ENCODE data around the gene TACR1. TPM values are rescaled to one million over a fixed set of nuclear protein-coding genes. Genes with fewer than 3 reads are reported as not detected.

Gene TACR1
- total and polyA plus RNA-seq, 2 experiments from 2014 or later = 3.5 to 7.3 TPM

GRCh38 chr2:75123876-75124275, 75.4 kb downstream of the TACR1 start (continued):
- no peak for TF ChIP-seq ZNF462 (CRISPR knock-in tag; IDR thresholded peaks at IDR 0.05)
- TF ChIP-seq ETS1 (IDR thresholded peaks at IDR 0.05) = no peak
- no peak for TF ChIP-seq EZH2 (IDR thresholded peaks at IDR 0.05; ENCODE audit: low read depth, unreplicated experiment)
- no peak for TF ChIP-seq JUNB (IDR thresholded peaks at IDR 0.05; ENCODE audit: unreplicated experiment)
- TF ChIP-seq STAT1 (IDR thresholded peaks at IDR 0.05; ENCODE audit: unreplicated experiment) = no peak
- TF ChIP-seq ZNF331 (CRISPR knock-in tag; IDR thresholded peaks at IDR 0.05; ENCODE audit: low read depth) = no peak
- TF ChIP-seq POLR2AphosphoS5 (IDR thresholded peaks at IDR 0.05; ENCODE audit: low read depth) = no peak
- TF ChIP-seq ZNF114 (CRISPR knock-in tag; IDR thresholded peaks at IDR 0.05) = no peak

- DNase-seq (ENCODE audit: low spot score) (peak; percentile 20), ATAC-seq (peak; percentile 35; the same call in 1 of the 3 replicates)
- Mint-ChIP-seq H3K4me1 (peaks cover 23% of the 10 kb centered on the region), H3K27ac (0 out of 2 replicates have a peak overlapping the region, but pooled peaks have one; percentile 85), H3K36me3 (ENCODE audit: low read depth) (no peaks in the 10 kb centered on the region), H3K27me3 (ENCODE audit: insufficient read depth, low read depth, poor library complexity) (peaks cover 2% of the 10 kb centered on the region), H3K4me3 (0 out of 3 replicates have a peak overlapping the region, but pooled peaks have one; percentile 10), H3K9me3 (no peaks in the 10 kb centered on the region)
- Histone ChIP-seq H3K27me3 (ENCODE audit: insufficient read depth) (no peaks in the 10 kb centered on the region), H2AFZ (no peak overlapping the region), H3K79me2 (replicated peaks; ENCODE audit: insufficient read depth) (no peaks in the 10 kb centered on the region), H3K27ac (ENCODE audit: low read depth) (no peak overlapping the region), H4K20me1 (replicated peaks; ENCODE audit: insufficient read depth) (no peaks in the 10 kb centered on the region), H3F3A (replicated peaks; ENCODE audit: low read depth) (no peaks in the 10 kb centered on the region), H3K36me3 (ENCODE audit: insufficient read depth) (no peaks in the 10 kb centered on the region), H3K9me2 (ENCODE audit: insufficient read depth) (no peaks in the 10 kb centered on the region), H3K4me3 (no peak overlapping the region), H3K4me2 (peak overlapping the region; percentile 18; the same call in 1 of the 2 replicates), H3K4me1 (ENCODE audit: insufficient read depth) (peaks cover 18% of the 10 kb centered on the region)
- TF ChIP-seq EZH2 (IDR thresholded peaks at IDR 0.05; ENCODE audit: low read depth, unreplicated experiment) (no peak), ZNF331 (CRISPR knock-in tag; IDR thresholded peaks at IDR 0.05; ENCODE audit: low read depth) (no peak), ETS1 (IDR thresholded peaks at IDR 0.05) (no peak)
Observed at GRCh38 chr2:75113231-75113869, 86.0 kb downstream of the TACR1 start.

Measured in GM23338 (cell line).